SK-N-SH (cell line): ENCODE measurements around the gene CHST1. TPM values are rescaled to one million over a fixed set of nuclear protein-coding genes. Genes with fewer than 3 reads are reported as not detected.

Experiments used
- CTCF ChIA-PET: fragments of 300-600, 350-600 bp; formaldehyde crosslinking; extraction: SDS; loops from one replicate; lab custom pipeline; 2021; lab: Yijun Ruan, JAX
- POLR2A ChIA-PET: fragments of 350-600 bp; sonication (Branson Sonifier 250); formaldehyde crosslinking; extraction: SDS; loops from one replicate; lab custom pipeline; 2020; ENCODE audit warnings: antibody characterized with exemption, inconsistent platforms; lab: Yijun Ruan, JAX
- DNase-seq: peaks from one replicate; pipeline ENCODE4 v3.0.0; 2012
- H2AFZ ChIP-seq: fragments of 200-600 bp; sonication (generic); 2 replicates; pipeline ENCODE4 v1.8.1; 2016; ENCODE audit warnings: antibody characterized with exemption, mild to moderate bottlenecking, low read depth
- H3F3A ChIP-seq: fragments of 200-600 bp; sonication (generic); replicated peaks from 2 replicates; pipeline ENCODE3; 2016; ENCODE audit warnings: antibody characterized with exemption, mild to moderate bottlenecking; ENCODE audit not compliant: insufficient read depth
- H3K27ac ChIP-seq, 2 experiments: fragments of 200-500 bp in 1 of 2; fragments of 200-600 bp in 1 of 2; sonication (Bioruptor generic) in 1 of 2; sonication (generic), shearing (Covaris generic) in 1 of 2; 2 replicates each; pipeline versions ENCODE4 v1.5.1 to v1.6.1; 2014 to 2016; ENCODE audit warnings: low read depth in 2 of 2, inconsistent platforms in 1 of 2, low read length in 1 of 2, mild to moderate bottlenecking in 1 of 2, mixed read lengths in 1 of 2
- H3K27me3 ChIP-seq: fragments of 200-600 bp; sonication (generic), shearing (Covaris generic); 2 replicates; pipeline ENCODE4 v1.6.1; 2016; ENCODE audit warnings: mixed run types; ENCODE audit not compliant: insufficient read depth
- H3K36me3 ChIP-seq, 2 experiments: fragments of 200-500 bp in 1 of 2; fragments of 200-600 bp in 1 of 2; sonication (Bioruptor generic) in 1 of 2; sonication (generic) in 1 of 2; replicated peaks in 1 of 2; 2 replicates each; pipeline versions ENCODE3 to v1.5.1; 2014 to 2016; ENCODE audit warnings: low read length in 1 of 2, mild to moderate bottlenecking in 1 of 2; ENCODE audit not compliant: insufficient read depth in 2 of 2, control insufficient read depth in 1 of 2
- H3K4me1 ChIP-seq, 2 experiments: fragments of 200-500 bp in 1 of 2; fragments of 200-600 bp in 1 of 2; sonication (Bioruptor generic) in 1 of 2; sonication (generic), shearing (Covaris generic) in 1 of 2; 2 replicates each; pipeline versions ENCODE4 v1.5.1 to v1.6.1; 2014 to 2016; ENCODE audit warnings: low read depth in 1 of 2, low read length in 1 of 2, mixed run types in 1 of 2; ENCODE audit not compliant: insufficient read depth in 2 of 2, control insufficient read depth in 1 of 2
- H3K4me2 ChIP-seq: fragments of 200-600 bp; sonication (generic), shearing (Covaris generic); 2 replicates; pipeline ENCODE4 v1.6.1; 2017; ENCODE audit warnings: mixed run types
- H3K4me3 ChIP-seq, 2 experiments: fragments of 200-500 bp in 1 of 2; fragments of 200-600 bp in 1 of 2; sonication (Bioruptor generic) in 1 of 2; sonication (generic), shearing (Covaris generic) in 1 of 2; 2 replicates each; pipeline versions ENCODE4 v1.5.1 to v1.8.1; 2014 to 2016; ENCODE audit warnings: low read depth in 2 of 2, inconsistent platforms in 1 of 2, low read length in 1 of 2, mild to moderate bottlenecking in 1 of 2, mixed read lengths in 1 of 2, moderate library complexity in 1 of 2
- H3K79me2 ChIP-seq: fragments of 200-600 bp; sonication (generic); 2 replicates; pipeline ENCODE4 v1.8.1; 2017; ENCODE audit warnings: mild to moderate bottlenecking; ENCODE audit not compliant: insufficient read depth
- H3K9ac ChIP-seq: fragments of 200-600 bp; sonication (generic); 2 replicates; pipeline ENCODE4 v1.6.1; 2017; ENCODE audit warnings: mixed run types
- H3K9me2 ChIP-seq: fragments of 200-600 bp; sonication (generic); 2 replicates; pipeline ENCODE4 v1.6.1; 2017; ENCODE audit warnings: mixed run types
- H3K9me3 ChIP-seq: fragments of 200-600 bp; sonication (generic); 2 replicates; pipeline ENCODE4 v1.6.1; 2017; ENCODE audit warnings: mixed run types, mild to moderate bottlenecking, moderate library complexity
- H4K20me1 ChIP-seq: fragments of 200-600 bp; sonication (generic); 2 replicates; pipeline ENCODE4 v1.6.1; 2017; ENCODE audit warnings: mild to moderate bottlenecking, mixed run types; ENCODE audit not compliant: insufficient read depth
- ELF1 ChIP-seq: IDR thresholded peaks from 2 replicates; pipeline ENCODE4 v1.4.0; 2012
- EZH2phosphoT487 ChIP-seq: fragments of 200-600 bp; sonication (generic); IDR thresholded peaks from 2 replicates; pipeline ENCODE4 v1.6.1; 2017; ENCODE audit warnings: low read depth, mixed run types, mild to moderate bottlenecking, antibody characterized with exemption, moderate library complexity, borderline replicate concordance
- FOXJ3 ChIP-seq: sonication (generic); formaldehyde crosslinking; IDR thresholded peaks from 2 replicates; pipeline ENCODE4 v1.5.1; 2020; ENCODE audit warnings: mild to moderate bottlenecking, missing genetic modification reagents
- GABPA ChIP-seq: IDR thresholded peaks from 2 replicates; pipeline ENCODE4 v1.4.0; 2012; ENCODE audit warnings: low read depth, mild to moderate bottlenecking
- JUND ChIP-seq: IDR thresholded peaks from 2 replicates; pipeline ENCODE4 v1.4.0; 2012
- MEF2A ChIP-seq: IDR thresholded peaks from 2 replicates; pipeline ENCODE4 v1.4.0; 2012; ENCODE audit warnings: low read depth, borderline replicate concordance
- MXI1 ChIP-seq: IDR thresholded peaks from 2 replicates; pipeline ENCODE4 v1.6.1; 2012; ENCODE audit warnings: mild to moderate bottlenecking, low read depth, low read length, improper control_type of control experiment
- NFIC ChIP-seq: IDR thresholded peaks from 2 replicates; pipeline ENCODE4 v1.4.0; 2012; ENCODE audit warnings: borderline replicate concordance
- POLR2AphosphoS5 ChIP-seq: IDR thresholded peaks from 2 replicates; pipeline ENCODE4 v1.6.1; 2012; ENCODE audit warnings: low read depth, low read length
- RCOR1 ChIP-seq: fragments of 150-350 bp; IDR thresholded peaks from 2 replicates; pipeline ENCODE4 v1.6.1; 2017; ENCODE audit warnings: antibody characterized with exemption, low read length
- RFX5 ChIP-seq: IDR thresholded peaks from 2 replicates; pipeline ENCODE4 v1.6.1; 2012; ENCODE audit warnings: mild to moderate bottlenecking, improper control_type of control experiment, low read length
- RXRA ChIP-seq: IDR thresholded peaks from 2 replicates; pipeline ENCODE4 v1.4.0; 2012; ENCODE audit warnings: low read depth, mild to moderate bottlenecking, borderline replicate concordance
- TCF12 ChIP-seq: IDR thresholded peaks from 2 replicates; pipeline ENCODE4 v1.4.0; 2012
- YY1 ChIP-seq: IDR thresholded peaks from 2 replicates; pipeline ENCODE4 v1.4.0; 2012; ENCODE audit warnings: low read depth, mild to moderate bottlenecking
- WGBS: methylation state at CpG from one replicate; pipeline ENCODE4 v1.1.6; 2017; ENCODE audit warnings: low lambda C conversion rate; 5-methylcytosine and 5-hydroxymethylcytosine counted together
- polyA plus RNA-seq, 3 experiments: library from polyadenylated mRNA; depleted of rRNA; stranded (reverse); fragments of >200 nt; gene quantifications; 2 replicates each; pipeline ENCODE4 v1.2.3, GENCODE V29; 2012
- TF ChIP-seq, protein P1 (sequence below): fragments of 150-350 bp; IDR thresholded peaks from 2 replicates; pipeline ENCODE4 v1.6.1; 2017; ENCODE audit warnings: antibody characterized with exemption, low read length, low read depth, borderline replicate concordance
- TF ChIP-seq, protein P2 (sequence below): fragments of 200-600 bp; sonication (generic); IDR thresholded peaks from 2 replicates; pipeline ENCODE4 v1.6.1; 2017; ENCODE audit warnings: antibody characterized with exemption, mild to moderate bottlenecking, moderate library complexity
- TF ChIP-seq, protein P3 (sequence below): IDR thresholded peaks from 2 replicates; pipeline ENCODE4 v1.4.0; 2012; ENCODE audit warnings: low read depth, borderline replicate concordance
- TF ChIP-seq, protein P4 (sequence below): IDR thresholded peaks from 2 replicates; pipeline ENCODE4 v1.4.0; 2012; ENCODE audit warnings: low read depth
- TF ChIP-seq, protein P5 (sequence below): IDR thresholded peaks from 2 replicates; pipeline ENCODE4 v1.6.1; 2012; ENCODE audit warnings: mild to moderate bottlenecking, low read depth, low read length, moderate library complexity

The CHST1 gene
- polyA plus RNA-seq, 1 of the 3 experiments (the other 2 are of a cell fraction): 4.9 TPM

DNA sequence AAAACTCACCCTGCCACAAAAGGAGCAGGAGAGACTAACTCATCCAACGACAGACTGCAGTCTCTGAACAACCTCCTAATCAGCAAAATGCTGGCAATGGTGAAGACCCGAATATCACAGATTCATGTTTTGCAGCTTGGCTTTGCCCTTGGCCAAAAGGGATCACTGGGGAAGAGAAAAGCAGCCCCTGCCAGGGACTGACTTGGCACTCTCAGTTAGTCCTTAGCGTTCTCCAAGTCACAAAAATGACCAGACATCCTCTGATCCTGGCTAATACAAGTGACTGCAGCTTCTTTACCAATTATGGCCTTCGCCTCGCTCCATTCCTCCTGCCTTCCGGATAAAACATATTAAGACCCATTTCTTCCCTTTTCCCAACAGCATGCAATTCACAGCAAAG is 22.4 kb upstream of the CHST1 start:
- no peaks in the 10 kb centered on the region for H4K20me1 ChIP-seq
- TF ChIP-seq, protein P1, sequence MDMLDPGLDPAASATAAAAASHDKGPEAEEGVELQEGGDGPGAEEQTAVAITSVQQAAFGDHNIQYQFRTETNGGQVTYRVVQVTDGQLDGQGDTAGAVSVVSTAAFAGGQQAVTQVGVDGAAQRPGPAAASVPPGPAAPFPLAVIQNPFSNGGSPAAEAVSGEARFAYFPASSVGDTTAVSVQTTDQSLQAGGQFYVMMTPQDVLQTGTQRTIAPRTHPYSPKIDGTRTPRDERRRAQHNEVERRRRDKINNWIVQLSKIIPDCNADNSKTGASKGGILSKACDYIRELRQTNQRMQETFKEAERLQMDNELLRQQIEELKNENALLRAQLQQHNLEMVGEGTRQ: no peak
- TF ChIP-seq, protein P2, sequence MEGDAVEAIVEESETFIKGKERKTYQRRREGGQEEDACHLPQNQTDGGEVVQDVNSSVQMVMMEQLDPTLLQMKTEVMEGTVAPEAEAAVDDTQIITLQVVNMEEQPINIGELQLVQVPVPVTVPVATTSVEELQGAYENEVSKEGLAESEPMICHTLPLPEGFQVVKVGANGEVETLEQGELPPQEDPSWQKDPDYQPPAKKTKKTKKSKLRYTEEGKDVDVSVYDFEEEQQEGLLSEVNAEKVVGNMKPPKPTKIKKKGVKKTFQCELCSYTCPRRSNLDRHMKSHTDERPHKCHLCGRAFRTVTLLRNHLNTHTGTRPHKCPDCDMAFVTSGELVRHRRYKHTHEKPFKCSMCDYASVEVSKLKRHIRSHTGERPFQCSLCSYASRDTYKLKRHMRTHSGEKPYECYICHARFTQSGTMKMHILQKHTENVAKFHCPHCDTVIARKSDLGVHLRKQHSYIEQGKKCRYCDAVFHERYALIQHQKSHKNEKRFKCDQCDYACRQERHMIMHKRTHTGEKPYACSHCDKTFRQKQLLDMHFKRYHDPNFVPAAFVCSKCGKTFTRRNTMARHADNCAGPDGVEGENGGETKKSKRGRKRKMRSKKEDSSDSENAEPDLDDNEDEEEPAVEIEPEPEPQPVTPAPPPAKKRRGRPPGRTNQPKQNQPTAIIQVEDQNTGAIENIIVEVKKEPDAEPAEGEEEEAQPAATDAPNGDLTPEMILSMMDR: no peak
- TF ChIP-seq, protein P3, sequence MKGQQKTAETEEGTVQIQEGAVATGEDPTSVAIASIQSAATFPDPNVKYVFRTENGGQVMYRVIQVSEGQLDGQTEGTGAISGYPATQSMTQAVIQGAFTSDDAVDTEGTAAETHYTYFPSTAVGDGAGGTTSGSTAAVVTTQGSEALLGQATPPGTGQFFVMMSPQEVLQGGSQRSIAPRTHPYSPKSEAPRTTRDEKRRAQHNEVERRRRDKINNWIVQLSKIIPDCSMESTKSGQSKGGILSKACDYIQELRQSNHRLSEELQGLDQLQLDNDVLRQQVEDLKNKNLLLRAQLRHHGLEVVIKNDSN: no peak
- TF ChIP-seq TCF12: no peak
- TF ChIP-seq MEF2A: no peak
- no peak for TF ChIP-seq YY1
- TF ChIP-seq, all 33 proteins: peak for 0
- Histone ChIP-seq H3K4me3 (no peak overlapping the region), H3K4me2 (no peak overlapping the region), H2AFZ (no peak overlapping the region), H3K9me2 (no peaks in the 10 kb centered on the region), H3K27me3 (peaks cover 10% of the 10 kb centered on the region; the same call in 1 of the 2 replicates), H3F3A (no peaks in the 10 kb centered on the region), H3K9me3 (no peaks in the 10 kb centered on the region), H3K27ac (peak overlapping the region in 1 of 2 experiments; percentile 25; a peak in 1 of 4 replicates), H3K79me2 (no peaks in the 10 kb centered on the region), H3K9ac (no peak overlapping the region), H3K4me1 (peaks cover 0 to 16% of the 10 kb centered on the region in 2 experiments; a peak in 2 of 4 replicates), H3K36me3 (no peaks in the 10 kb centered on the region)
- ChIA-PET CTCF (interaction anchor here (0.8 to 3.0 kb wide), 7 partner anchors 10 to 317 kb away, joined by 3 to 9 read pairs (median 4); no protein-coding TSS in a partner anchor), POLR2A (no interaction called here)
- WGBS: 59% methylated on average over 6 of the region's 6 CpGs
- DNase-seq: no peak

DNA sequence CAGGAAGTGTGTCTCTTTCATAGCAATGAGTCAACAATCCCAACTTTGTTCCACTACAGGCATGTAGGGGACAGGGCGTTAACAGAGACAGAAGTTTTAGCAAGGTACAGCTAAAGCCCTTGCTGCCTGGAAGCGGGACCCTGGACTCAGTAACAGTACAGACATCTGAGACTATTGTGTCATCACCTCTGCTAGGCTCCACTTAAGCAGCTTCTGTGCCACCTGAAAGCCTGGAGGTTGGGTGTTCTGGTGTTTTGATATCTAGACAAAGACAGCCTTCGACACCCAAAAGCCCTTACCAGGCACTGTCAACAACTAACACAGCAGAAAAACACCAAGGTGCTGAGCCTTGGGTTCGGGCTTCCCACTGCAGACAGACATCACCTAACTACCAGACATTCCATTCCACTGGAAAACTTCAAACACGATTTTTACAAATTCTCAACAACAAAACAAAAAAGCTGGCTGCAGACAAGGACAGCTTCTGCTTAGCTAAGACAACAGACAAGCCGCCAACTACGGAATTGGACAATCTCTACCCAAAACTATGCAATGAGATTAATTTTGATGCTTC is 20.6 kb upstream of the CHST1 start:
- Histone ChIP-seq H3K9me2 (no peaks in the 10 kb centered on the region), H3K4me3 (no peak overlapping the region), H3K27ac (no peak overlapping the region), H2AFZ (no peak overlapping the region), H3K4me1 (peaks cover 0 to 16% of the 10 kb centered on the region in 2 experiments; a peak in 2 of 4 replicates), H4K20me1 (no peaks in the 10 kb centered on the region), H3K9ac (no peak overlapping the region), H3K36me3 (no peaks in the 10 kb centered on the region), H3K79me2 (no peaks in the 10 kb centered on the region), H3K27me3 (peaks cover 10% of the 10 kb centered on the region; the same call in 1 of the 2 replicates), H3F3A (no peaks in the 10 kb centered on the region), H3K9me3 (no peaks in the 10 kb centered on the region), H3K4me2 (no peak overlapping the region)
- WGBS: 45% methylated on average over 7 of the region's 7 CpGs
- ChIA-PET POLR2A (no interaction called here), CTCF (interaction anchor here (0.8 to 2.8 kb wide), 5 partner anchors 10 to 315 kb away, joined by 3 to 11 read pairs (median 6); no protein-coding TSS in a partner anchor)
- DNase-seq: no peak
- no peak for TF ChIP-seq FOXJ3 (CRISPR knock-in tag)
- TF ChIP-seq, protein P4, sequence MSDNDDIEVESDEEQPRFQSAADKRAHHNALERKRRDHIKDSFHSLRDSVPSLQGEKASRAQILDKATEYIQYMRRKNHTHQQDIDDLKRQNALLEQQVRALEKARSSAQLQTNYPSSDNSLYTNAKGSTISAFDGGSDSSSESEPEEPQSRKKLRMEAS: no peak
- TF ChIP-seq JUND: no peak
- TF ChIP-seq MXI1: no peak
- no peak for TF ChIP-seq ELF1
- TF ChIP-seq MEF2A: no peak
- no peak for TF ChIP-seq TCF12
- no peak for TF ChIP-seq GABPA
- no peak for TF ChIP-seq RXRA
- no peak for TF ChIP-seq POLR2AphosphoS5
- no peak for TF ChIP-seq NFIC
- TF ChIP-seq, protein P5, sequence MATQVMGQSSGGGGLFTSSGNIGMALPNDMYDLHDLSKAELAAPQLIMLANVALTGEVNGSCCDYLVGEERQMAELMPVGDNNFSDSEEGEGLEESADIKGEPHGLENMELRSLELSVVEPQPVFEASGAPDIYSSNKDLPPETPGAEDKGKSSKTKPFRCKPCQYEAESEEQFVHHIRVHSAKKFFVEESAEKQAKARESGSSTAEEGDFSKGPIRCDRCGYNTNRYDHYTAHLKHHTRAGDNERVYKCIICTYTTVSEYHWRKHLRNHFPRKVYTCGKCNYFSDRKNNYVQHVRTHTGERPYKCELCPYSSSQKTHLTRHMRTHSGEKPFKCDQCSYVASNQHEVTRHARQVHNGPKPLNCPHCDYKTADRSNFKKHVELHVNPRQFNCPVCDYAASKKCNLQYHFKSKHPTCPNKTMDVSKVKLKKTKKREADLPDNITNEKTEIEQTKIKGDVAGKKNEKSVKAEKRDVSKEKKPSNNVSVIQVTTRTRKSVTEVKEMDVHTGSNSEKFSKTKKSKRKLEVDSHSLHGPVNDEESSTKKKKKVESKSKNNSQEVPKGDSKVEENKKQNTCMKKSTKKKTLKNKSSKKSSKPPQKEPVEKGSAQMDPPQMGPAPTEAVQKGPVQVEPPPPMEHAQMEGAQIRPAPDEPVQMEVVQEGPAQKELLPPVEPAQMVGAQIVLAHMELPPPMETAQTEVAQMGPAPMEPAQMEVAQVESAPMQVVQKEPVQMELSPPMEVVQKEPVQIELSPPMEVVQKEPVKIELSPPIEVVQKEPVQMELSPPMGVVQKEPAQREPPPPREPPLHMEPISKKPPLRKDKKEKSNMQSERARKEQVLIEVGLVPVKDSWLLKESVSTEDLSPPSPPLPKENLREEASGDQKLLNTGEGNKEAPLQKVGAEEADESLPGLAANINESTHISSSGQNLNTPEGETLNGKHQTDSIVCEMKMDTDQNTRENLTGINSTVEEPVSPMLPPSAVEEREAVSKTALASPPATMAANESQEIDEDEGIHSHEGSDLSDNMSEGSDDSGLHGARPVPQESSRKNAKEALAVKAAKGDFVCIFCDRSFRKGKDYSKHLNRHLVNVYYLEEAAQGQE: no peak
- no peak for TF ChIP-seq EZH2phosphoT487
- no peak for TF ChIP-seq RFX5
- no peak for TF ChIP-seq RCOR1
- TF ChIP-seq, protein P3: no peak
